GM18511 (cell line): ENCODE measurements around the gene TAB2.

Source experiments
- ATAC-seq: cut with Tn5 transposase; IDR thresholded peaks from one replicate; pipeline ENCODE4 v1.9.1; 2021; ENCODE audit warnings: mild to moderate bottlenecking, moderate library complexity; ENCODE audit not compliant: unreplicated experiment

Gene TAB2, protein sequence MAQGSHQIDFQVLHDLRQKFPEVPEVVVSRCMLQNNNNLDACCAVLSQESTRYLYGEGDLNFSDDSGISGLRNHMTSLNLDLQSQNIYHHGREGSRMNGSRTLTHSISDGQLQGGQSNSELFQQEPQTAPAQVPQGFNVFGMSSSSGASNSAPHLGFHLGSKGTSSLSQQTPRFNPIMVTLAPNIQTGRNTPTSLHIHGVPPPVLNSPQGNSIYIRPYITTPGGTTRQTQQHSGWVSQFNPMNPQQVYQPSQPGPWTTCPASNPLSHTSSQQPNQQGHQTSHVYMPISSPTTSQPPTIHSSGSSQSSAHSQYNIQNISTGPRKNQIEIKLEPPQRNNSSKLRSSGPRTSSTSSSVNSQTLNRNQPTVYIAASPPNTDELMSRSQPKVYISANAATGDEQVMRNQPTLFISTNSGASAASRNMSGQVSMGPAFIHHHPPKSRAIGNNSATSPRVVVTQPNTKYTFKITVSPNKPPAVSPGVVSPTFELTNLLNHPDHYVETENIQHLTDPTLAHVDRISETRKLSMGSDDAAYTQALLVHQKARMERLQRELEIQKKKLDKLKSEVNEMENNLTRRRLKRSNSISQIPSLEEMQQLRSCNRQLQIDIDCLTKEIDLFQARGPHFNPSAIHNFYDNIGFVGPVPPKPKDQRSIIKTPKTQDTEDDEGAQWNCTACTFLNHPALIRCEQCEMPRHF

DNA sequence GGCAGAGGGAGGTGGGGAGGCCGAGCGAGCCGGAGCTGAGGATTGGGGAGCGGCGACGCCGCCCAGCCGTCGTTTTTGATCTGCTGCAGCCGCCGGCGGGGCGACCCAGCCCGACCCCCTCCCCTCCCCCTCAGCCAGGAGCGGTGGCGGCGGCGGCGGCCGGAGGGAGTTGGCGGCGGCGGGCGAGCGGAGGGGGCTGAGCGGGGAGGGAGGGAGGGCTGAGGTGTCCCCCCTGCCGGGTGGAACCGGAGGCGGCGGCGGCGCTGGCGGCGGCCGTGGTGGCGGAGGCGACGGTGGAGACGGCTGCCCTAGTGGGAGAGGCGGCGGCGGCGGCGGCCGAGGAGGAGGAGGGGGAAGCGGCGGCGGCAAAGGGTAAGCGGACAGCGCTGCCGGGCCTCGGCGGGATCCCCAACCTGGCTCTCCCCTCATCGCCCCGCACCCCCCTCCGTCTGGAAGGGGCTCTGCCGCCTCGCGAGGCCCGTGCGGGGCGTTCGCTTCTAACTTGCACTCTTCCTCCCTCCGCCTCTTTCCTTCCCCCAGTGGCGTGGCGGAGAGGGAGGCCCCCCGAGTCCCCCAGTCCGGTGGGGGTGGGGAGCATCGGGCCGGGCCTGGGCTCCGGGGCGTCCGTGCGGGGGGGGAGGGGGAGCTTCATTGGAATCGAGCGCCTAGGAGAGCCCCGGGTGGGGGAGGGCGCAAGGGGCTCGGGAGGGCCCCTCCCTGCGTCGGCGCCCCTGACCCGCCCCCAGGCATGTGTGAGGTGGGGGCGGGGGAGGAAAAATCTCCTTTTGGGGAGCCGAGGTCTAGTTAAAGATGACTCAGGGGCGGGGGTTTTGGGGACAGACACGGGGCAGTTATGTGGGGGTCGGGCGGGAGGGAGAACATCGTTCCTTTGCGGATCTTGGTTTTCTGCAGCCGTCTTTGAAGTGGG is at the start of gene TAB2:
Gene TAB2 (plus strand): TSS at position 69 of the 928 bp plus-strand sequence. CDS start 52,286 bp downstream, outside the sequence.
- peak; percentile 27 for ATAC-seq

DNA sequence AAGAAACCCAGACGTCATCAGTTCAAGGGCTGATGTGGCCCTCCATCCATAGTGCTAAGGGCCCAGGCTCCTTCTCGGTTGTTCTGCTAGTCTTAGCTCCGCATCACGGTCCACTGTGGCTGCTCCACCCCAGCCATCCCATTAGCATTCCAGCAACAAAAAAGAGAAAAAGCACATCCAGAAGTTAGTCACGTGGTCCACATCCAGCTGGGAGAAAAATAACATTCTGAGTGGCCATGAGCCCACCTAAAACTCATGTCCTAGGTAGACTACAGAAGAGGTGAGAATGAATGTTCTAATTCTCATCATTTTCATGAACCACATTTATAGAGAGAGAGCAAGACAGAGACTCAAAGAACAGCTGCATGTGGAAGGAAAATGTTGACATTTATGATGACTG is 49.4 kb upstream of the TAB2 start:
- no peak for ATAC-seq

DNA sequence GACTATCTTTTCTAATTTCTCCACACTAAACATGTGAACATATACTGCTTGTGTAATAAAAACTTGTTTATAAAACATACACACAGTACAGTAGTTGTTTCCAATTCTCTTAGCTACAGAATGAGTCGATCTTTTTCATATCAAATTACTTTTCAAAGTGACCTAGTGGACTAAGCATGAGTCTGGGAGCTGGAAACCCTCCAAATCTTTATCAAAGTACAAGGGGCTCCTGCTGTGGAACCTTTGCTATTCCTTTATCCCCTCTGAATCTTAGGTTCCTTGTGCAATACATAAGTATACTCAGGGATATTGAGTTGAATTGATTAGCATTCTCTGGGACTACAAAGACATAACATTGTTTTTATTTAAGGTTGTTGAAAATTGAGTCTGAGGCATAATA is 48.7 kb upstream of the TAB2 start:
- ATAC-seq: no peak

DNA sequence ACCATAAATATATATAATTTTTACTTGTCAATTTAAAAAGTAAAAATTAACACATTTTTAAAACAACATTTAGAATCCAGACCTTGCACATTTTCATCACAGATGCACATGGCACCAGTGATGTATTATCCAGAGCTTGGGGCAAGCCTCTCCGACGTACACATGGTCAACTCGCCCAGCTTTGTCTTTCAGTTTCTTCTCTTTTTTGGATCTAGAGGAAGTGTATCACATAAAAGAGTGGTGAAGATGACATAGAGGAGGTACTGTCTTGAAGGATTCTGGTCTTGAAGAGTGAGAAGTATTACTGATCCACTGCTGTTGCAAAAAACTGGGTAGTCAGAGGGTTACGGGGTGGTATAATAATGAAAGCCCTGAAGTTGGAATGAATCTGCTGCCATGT is 46.9 kb upstream of the TAB2 start:
- no peak for ATAC-seq

DNA sequence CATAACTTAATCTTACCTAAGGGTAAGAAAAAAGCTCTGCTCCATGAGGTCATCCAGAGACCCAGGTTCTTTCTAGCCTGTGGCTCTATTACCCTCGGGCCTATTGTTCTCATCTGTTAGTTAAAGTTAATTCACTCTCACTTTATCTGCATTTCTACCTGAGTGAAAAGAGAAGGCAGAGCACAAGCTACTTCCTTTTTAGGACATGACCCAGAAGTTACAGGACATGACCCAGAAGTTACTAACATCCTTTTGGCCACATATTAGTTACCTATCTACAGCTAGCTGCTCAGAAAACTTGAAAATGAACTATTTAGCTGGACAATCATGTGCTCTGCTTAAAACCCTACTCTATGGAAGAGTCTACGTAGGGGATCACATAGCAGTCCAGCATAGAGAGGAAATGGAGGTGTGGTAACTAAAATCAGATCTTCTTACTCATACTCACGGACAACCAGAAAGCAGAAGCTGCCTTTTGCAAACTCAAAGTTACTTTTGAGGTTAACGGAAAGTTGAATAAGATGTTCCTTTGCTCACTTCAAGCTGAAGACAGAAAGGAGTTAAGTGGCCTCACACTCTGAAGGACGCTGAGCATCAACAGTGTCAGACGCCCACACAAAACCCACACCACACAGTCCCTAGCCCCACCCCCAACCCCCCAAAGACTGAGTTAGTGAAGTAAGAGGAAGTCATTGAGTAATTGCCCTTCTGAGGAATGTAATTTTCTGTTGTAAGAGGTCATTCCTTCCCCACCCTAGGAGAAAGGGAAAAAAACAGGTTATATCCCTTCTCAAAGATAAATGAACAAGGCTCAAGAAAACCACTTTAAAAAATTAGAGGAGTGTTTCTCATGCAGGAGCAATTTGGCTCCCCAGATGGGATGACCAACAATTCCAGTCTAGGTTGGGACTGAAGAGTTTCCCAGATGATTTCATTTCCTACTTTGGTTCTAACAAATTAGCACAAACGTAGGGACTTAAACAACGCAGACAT is 45.9 kb upstream of the TAB2 start:
- ATAC-seq: peak; percentile 76

DNA sequence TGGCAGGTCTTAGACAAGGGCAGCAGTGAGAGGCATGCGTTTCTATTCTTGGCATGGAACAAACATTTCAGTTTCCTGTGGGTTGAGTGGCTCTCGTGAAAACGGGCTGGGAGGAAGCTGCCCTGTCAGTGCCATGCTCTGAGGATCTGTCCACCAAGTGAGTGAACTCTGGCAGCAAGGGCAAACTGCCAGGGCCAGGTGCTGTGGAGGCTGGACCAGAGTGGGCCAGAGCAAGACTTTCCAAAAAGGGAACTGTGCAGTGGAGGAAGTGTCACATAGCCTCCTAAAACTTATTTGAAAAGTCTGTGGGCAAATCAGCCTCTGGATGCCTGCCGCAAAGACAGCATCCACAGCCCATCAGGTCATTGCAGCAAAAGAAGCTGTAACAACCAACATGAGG is 44.2 kb upstream of the TAB2 start:
- ATAC-seq: no peak

DNA sequence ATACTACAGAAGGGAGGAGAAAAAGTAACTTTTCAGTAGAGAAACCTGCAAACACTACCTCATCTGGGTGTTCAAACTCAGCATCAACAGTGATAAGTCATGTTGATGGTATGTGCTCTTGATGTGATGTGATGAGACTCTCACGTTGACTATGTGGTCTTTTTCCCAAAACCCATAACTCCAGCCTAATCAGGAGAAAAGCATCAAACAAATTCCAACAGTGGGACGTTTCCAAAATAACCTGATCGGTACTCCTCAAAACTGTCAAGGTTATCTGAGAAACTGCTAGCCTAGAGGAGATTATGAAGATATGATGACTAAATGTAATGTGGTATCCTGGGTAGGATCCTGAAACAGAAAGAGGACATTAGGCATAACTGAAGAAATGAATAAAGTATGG is 41.9 kb upstream of the TAB2 start:
- no peak for ATAC-seq

DNA sequence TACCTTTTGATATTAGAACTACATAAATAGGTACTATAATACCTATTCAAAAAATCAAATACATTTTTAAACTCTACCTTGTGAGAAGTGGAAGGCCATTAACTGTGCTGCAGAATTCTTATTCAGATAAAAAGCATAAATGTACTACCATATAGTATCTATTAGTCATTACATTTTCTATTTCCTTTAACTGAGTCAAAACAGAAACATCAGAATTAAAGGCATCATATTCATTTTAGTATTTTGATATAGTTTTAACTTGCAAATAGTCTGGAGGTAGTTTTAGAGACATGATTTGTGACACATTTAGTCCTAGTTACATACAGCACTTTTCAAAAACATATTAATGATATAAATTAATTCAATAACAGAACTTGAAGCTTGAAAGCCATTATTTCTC is 39.9 kb upstream of the TAB2 start:
- ATAC-seq: no peak

DNA sequence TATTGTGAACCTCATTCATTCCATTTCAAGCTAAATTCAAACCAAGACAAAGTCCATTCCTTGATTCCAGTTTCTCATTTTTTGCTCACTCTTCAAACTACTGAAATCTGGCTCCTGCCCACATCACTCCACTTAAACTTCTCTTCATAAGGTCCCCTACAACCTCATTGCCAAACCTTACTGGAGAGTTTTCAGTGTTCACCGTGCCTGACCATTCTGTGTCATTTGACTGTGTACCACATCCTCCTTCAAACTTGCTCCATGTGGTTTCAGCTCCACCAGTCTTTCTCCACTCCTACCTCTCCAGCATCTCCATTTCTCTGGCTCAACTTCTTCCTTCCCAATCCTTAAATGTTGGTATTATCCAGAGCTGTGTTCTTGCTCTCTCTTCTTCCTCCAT is 38.5 kb upstream of the TAB2 start:
- ATAC-seq: no peak

DNA sequence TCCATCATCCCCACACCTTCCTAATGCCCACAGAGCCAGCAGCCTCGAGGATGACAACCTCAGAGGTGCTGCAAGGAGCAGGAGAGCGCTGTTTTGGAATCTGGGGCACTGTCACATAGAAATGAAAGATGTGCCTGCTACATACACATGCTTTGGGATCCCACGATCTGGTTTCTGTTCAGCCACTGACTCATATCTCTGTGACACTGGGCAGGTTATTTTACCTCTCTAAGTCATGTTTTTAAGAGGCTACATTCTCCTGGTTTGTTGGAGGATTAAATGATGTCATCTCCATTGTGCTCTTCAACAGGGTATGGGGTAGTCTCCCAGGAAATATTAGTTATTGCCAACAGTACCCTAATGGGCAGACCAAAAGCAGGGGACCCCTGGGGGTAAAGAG is 32.6 kb upstream of the TAB2 start:
- ATAC-seq: no peak

DNA sequence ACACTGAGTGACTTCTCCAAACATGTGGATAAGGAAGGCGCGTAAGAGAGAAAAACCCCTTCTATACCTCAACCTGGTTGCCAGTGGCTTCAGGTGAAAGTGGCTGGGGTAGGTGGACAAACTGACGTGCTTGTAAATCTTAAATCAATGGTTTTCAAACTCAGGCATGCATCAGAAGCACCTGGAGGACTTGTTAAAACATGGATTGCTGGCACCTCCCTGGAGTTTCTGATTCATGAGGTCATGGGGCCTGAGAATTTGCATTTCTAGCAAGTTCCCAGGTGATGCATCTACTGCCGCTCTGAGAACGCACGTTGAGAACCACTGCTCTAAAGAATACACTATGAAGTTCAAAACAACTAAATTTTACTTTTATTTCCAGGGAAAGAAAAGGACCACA is 31.9 kb upstream of the TAB2 start:
- ATAC-seq: no peak

DNA sequence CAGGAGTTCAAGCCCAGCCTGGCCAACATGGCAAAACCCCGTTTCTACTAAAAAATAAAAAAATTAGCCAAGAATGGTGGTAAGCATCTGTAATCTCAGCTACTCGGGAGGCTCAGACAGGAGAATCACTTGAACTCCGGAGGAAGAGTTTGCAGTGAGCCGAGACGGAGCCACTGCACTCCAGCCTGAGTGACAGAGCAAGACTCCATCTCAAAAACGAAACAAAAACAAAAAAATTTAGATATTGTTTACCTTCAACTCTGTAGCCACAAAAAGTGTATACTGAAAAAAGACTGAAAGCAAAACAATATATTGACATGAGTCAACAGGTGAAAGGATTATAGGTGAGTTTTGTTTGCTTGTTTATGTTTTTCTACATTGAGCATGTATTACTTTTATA is 30.6 kb upstream of the TAB2 start:
- no peak for ATAC-seq

DNA sequence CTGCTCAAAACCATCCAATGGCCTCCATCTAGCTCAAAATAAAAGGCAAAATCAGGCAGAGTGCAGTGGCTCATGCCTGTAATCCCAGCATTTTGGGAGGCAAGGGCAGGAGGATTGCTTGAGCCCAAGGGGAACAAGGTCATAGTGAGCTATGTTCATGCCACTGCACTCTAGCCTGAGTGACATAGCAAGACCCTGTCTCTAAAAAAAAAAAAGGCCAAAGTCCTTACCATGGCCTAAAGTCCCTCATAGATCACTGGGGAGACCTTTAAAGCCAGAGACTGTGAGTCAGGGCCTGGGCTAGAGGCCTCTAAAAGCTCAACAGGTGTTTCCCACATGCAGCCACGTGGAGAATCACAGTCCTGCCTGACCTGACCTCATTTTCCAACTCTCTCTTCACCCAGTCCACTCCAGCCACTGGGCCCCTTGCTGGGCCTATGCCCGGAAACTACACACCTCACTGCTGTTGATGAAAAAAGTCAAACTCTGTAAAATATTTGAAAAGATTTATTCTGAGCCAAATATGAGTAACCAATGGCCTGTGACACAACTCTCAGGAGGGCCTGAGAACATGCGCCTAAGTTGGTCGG is 28.2 kb upstream of the TAB2 start:
- no peak for ATAC-seq

DNA sequence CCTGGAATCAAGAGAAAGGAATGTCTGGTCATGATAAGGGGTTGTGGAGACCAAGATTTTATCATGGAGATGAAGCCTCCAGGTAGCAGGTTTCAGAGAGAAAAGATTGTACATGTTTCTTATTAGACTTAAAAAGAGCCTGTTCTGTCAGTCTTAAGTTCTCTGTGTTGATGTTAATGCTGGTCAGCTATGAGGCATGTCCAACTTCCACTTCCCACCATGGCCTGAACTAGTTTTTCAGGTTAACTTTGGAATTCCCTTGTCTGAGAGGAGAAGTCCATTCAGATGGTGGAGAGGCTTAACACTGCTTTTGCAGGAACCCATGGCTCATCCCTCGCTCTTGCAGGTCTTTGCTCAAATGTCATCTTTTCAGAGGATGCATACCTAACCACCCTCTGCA is 27.5 kb upstream of the TAB2 start:
- ATAC-seq: no peak

DNA sequence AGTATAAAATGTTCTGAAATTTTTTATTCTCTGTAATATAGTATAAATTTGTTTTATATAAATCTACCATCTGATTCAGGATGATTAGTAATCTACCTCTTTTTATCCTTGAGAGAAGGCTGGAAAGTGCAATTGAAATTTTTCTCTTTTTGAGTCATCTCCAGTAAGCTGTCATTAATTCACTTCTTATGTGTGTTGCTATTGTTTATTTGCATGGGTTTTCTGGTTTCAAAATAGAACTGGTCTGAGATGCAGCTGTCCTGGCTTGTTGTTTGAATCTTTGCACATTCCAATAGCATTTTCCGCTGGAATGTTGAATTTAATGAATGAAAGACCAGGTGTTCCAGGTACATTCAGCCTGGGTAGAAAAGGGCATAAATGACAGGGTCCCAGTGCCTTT is 24.3 kb upstream of the TAB2 start:
- no peak for ATAC-seq

DNA sequence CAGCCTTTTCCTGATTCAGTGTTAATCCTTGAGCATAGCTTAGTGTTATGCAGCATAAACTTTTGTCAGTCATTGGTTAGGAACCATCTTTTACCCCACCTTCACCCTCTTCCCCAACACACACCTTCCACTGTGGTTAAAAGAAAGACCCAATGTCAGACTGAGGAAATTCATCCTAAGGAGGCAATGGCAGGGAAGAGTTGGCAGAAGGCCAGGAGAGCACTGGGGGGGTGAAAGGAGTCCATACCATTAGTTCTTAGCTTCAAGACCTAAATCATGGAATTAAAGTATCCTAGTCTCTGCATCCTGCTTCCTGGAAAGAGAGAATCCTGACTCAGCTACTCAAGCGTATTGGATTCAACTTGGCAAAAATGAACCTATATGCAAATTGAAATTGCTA is 16.9 kb upstream of the TAB2 start:
- ATAC-seq: no peak

DNA sequence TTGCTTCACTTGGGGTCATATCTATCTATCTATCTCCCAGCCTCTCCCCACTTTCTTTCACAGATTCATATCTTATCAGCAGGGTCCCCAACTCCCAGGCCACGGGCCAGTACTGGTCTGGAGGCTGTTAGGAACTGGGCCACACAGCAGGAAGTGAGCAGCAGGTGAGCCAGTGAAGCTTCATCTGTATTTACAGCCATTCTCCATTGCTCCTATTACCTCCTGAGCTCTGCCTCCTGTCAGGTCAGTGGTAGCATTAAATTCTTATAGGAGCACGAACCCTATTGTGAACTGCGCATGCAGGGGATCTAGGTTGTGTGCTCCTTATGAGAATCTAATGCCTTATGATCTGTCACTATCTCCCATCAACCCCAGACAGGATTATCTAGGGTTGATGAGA is 14.8 kb upstream of the TAB2 start:
- ATAC-seq: no peak

DNA sequence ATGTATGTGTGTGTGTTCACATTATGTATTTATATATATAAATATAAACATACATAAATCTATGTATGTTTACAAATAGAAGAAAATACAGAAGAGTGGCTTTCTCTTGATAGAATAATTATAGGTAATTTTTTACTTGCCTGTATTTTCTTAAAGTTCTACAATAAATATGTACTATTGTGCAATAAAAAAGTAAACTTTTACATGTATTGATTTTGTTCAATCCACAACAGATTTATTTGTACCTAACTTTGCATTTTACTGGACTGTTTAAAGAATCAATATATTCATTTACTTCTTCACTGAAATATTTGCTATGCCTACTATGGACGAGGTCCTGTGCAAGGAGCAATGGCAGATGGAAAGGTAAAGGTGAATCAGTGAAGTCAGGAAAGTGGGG is 14.0 kb upstream of the TAB2 start:
- ATAC-seq: no peak

DNA sequence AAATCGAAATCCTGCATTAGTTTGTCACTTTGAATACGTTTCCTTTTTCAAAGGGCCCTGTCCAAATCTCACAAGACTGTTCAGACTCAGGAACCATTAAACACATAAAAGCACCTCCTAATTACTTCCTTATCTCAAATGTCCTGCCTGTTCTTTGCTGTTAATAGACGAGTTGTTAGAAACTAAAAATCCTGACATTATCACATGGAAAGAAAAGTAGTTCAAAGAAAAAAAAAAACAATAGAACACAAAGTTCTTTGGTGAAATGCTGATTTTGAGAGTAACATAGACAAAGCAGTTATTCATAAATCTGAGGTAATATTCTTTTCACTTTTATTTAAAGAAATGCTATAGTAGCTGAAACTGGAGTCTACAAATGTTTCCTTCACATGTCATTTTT is 12.1 kb upstream of the TAB2 start:
- ATAC-seq: no peak

DNA sequence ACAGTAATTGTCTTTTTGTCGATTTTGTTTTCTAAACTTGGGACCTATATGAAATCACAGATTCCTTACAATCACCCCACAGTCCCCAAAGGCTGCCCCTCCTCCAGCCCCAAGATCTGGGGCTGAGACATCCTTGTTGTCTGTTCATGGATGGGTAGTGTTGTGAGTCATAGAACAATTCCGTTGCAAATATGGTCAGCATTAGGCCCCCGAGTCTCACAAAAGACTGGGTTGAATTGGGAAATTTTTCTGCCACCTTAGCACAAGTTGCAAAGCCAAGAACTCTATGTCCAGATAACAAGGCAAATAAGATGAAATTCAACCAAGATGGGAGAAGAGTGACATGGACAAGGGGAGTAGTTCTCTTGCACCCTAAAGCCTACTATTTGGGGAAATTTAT is 10.5 kb upstream of the TAB2 start:
- no peak for ATAC-seq
